ENCODE results near the gene PLXNA1.

The PLXNA1 gene

DNA sequence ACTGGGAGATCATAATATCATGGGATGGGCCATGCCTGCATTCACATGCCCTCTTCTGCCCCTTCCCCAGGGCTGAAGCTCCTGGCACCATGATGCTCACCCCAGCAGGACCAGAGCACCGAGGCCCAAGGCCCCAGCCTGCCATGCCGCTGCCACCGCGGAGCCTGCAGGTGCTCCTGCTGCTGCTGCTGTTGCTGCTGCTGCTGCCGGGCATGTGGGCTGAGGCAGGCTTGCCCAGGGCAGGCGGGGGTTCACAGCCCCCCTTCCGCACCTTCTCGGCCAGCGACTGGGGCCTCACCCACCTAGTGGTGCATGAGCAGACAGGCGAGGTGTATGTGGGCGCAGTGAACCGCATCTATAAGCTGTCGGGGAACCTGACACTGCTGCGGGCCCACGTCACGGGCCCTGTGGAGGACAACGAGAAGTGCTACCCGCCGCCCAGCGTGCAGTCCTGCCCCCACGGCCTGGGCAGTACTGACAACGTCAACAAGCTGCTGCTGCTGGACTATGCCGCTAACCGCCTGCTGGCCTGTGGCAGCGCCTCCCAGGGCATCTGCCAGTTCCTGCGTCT lies 5.6 kb downstream of the PLXNA1 start:
- no peak for DNase-seq

DNA sequence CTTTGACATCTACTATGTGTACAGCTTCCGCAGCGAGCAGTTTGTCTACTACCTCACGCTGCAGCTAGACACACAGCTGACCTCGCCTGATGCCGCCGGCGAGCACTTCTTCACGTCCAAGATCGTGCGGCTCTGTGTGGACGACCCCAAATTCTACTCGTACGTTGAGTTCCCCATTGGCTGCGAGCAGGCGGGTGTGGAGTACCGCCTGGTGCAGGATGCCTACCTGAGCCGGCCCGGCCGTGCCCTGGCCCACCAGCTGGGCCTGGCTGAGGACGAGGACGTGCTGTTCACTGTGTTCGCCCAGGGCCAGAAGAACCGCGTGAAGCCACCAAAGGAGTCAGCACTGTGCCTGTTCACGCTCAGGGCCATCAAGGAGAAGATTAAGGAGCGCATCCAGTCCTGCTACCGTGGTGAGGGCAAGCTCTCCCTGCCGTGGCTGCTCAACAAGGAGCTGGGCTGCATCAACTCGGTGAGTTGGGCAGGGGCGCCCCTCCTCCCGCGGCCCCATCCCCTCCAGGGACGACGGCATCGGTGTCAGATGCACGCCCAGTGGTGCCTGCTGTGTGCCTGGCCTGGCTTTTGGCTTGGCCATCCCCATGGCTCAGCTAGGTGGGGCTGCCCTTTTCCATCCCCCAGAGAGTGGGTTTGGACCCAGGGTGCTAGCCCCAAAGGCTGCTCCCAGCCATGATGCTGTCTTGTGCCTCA lies 6.6 kb downstream of the PLXNA1 start:
- DNase-seq, result no peak

DNA sequence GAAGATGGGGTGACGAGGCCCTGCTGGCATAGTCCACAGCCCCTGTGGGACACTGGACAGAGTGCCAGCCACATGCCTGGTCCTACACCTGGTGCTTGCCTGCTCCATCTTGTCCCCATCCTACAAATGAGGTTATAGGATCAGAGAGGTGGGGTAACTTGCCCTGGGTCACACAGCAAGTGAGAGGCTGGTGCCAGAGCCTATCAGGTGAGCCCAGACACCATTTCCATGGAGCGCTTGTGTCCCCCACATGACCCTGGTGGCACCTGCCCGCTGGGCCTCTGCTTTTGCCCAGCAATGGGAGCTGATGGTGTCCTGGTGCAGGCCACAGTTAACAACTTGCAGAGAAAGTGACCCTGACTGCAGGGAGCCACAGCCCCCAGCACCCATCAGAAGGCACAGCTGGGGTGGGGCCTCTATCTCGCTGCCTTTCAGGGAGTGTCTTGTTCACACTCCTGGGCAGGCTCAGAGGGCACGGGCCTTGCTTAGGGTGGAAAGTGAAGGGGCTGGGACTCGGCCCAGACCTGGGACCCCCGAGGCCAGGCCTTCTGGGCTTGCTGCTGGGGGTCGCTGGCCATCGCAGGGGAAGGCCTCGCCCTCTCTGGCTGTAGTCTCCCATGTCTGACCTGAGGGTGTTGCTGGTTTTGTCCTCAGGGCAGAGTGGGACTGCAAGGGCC lies 7.2 kb downstream of the PLXNA1 start:
- no peak for DNase-seq

DNA sequence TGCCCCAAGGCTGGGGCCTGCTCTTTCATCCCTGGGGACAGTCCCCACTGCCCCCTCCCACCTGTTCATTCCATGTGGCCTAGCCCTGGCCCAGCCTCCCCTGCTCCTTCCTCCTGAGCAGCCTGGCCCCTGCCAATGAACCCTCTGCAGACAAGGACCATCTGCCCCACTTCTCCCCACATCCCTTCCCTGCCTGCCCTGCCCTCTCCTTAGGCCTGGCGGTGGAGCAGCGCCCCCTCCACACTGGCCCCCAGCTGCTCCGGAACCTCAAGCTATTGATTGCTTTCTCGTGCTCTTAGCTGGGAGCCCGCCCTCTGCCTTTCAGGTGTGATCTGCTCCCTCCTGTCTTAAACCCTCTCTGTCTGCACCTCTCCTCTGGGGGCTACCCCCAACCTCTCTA lies 8.0 kb downstream of the PLXNA1 start:
- DNase-seq, result no peak

DNA sequence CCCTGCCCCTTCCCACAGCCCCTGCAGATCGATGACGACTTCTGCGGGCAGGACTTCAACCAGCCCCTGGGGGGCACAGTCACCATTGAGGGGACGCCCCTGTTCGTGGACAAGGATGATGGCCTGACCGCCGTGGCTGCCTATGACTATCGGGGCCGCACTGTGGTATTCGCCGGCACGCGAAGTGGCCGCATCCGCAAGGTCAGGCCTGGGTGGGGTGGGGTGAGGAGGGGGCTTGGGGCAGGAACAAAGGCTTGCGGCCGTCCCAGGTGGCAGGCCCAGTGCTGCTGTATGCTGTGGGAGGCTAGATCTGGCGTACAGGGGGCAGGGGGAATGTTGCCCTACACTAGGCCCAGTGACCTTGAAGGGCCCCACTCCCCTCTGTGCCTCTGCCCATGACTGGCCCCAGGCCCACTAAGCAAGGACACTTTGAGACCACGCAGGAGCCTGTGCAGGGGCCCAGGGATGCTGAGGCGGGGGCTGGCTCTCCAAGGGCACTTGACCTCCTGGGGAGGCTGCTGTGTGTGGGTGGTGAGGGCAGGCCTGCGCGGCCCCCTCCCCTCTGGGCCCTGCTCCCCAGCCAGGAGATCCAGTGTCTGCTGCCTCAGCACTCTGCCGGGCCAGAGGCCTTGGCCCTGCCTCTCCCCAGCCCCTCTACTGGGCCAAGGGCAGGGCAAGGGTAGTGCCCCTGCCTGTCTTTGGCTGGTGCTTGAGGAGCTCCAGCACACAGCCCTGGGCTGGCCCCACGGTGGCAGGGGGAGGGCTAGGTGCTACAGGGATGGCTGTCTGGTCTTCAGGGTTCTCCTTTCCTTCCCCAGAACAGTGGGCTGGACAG lies 8.7 kb downstream of the PLXNA1 start:
- no peak for DNase-seq

DNA sequence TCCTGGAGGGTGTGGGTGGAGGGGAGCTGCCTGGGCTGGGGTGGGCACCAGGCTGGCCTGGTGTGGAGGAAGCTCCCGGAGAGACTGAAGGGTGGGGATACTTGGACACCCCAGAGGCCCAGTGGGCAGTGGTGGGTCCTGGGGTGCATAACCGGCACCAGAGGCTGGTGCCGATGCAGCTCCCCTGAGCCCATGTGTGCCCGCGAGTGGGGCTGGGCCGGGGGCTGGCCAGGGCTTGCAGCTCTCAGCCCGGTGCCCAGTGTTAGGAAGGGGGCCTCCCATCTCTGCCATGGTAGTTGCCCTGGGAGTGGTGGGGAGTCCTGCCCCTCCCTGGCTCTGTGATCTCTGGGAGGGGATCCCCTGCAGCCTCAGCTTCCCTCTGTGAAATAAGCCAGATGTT lies 9.3 kb downstream of the PLXNA1 start:
- DNase-seq, result no peak

DNA sequence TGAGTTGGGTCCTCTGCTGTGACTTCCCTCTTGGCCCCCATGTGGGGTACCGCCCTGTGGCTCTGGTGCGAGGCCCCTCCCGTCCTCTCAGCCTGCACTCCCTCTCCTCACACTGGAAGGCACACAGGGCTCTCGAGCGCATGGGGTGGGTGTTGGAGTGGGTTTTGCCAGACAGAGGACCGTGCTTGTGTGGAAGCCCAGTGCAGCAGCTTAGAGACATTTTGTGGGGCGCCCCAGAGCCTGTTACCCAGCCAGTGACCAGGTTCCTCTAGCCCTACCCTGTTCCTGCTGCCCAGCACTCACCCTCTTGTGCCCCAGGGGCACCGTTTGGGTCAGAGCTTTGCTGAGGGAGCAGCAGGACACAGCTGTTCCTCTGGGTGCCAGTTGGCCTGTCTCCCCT lies 9.9 kb downstream of the PLXNA1 start:
- DNase-seq, result no peak

DNA sequence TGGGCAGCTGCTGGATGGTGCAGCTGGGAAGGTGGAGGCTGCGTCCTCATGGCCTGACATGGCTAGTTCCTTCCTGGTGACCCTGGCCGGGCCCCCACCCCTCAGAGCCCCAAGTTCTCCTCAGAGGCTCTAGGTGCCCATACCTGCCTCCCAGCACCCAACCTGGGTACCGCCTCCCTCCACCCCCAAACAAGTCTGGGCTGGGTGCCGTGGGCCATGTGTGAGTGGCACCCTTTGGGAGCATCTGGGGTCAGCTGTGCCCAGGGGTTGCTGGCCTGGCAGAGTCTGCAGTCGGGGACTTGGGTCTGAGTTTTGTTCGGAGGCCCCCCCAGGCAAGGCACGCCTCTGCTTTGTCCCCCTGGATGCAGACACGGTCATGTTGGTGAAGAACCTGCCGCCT lies 10.5 kb downstream of the PLXNA1 start:
- no peak for DNase-seq

DNA sequence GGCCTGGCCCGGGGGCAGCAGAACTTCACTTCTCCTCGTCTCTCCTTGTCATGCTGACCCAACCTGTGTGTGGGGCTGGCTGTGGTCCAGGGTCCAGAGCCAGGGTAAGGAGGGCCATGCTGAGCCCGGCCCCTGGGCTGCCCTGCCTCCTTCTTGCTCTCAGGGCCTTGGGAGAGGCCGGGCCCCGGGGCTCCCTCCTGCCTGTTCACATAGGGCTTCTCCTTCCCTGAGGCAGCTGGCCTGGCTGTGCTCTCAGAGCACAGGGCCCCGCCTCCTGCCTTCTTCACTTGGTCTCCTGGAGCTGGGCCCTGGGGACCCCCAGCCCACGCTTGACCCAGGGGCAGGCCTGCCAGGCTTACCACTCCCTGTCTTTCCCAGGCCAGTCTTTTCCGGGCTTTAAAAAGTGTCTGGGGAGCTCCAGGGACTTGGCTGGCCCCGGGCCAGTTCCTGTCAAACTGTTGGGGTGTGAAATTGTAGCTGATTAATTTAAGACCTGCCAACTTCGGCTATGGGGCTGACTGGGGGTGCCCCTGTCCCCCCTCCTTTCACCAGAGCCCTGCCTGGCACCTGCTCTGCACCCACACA lies 11.8 kb downstream of the PLXNA1 start:
- DNase-seq, result no peak

DNA sequence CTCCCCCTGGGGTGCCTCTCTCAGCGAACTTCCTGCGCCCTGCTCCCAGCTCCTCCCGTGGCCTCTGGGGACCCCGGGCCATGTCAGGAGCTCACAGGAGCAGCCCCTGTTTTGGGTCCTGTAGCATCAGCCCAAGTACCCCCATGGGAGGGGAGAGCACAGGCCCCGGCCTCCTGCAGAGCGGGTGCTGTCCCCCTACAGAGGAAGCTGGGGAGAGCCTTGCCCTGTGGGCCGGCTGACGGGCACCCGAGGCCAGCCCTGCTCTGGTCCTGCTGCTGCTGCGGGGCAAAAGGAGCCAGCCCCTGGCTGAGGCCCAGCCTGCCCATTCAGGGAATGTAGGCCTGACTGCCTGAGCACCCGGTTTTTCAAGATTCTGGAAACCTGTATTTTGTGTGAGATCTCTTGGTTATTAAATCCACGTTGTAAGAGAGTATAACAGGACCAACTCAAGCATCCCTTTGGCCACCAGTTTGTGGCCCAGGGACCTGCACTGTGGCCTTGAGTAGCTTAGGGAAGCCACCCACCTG lies 12.4 kb downstream of the PLXNA1 start:
- DNase-seq, result no peak

DNA sequence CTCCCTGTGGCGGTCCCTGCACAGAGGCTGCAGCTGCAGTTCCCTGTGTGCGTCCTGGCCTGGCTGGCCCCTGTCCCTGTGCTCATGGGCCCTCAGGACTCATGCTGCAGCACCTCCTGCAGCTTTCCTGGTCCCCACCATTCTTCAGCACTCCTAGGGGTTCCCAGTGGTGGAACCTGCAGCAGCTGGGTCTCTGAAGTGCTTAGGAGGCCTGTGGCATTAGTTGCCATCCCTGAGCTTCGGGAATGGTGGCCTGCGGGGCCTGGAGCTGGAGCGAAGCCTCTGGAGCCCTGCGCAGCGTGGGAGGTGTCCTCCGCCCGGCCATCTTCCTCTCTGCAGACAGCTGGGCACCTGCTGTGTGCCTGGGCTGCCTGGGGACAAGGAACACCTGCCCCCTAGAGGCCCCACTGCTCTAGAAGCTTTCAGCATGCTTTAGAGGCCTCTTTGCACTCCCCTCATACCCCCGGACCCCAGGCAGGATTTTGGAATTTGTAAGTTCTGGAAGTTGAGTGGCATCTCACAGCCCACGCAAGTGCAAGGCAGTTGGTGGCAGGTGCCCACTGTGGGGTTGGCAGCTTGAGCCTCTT lies 13.1 kb downstream of the PLXNA1 start:
- DNase-seq, result no peak

DNA sequence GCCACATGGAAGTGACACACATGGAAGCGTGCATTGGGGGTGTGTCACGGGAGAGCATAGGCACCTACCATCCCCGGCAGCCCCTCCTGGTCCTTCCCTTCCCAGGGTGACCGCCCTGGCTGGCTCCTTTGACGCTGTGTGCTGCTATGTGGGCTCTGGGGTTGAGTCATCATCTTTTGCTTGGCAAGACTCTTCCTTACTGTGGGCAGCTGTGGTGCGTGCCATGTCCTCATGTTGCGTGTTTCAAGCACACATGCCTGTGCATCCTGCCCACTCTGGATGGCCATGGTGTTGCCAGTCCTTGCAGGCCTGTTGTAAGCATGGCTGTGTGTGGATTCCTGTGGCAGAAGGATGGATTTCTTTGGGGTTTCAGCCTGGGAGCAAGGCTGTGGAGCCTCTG lies 14.0 kb downstream of the PLXNA1 start:
- DNase-seq, result no peak

DNA sequence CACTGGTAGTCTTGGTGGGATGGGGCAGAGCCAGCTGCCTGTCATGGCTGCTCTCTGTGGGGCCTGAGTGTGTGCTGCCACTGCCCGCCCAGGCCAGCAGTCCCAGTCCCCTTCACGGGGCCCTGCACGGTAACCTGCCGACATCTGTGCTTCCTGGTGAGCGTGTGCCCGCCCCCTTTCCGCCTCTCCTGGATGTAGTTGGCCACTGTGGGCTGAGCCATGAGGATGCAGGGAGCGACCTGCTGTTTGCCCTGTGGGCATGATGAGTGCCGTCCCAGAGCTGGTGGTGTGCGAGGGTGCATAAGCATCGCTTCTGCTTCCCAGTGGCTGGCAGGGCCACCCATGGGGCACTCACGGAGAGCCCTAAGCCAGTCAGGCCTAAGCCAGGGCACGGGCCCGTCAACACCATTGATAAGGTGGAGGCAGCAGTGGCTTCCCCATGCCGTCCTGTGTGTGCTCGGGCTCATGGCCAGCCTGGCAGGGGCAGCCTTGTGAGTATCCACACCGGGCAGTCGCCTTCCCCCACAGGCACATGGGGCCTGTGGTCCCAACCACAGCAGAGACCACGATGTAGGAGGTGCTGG lies 14.6 kb downstream of the PLXNA1 start:
- DNase-seq, result no peak

DNA sequence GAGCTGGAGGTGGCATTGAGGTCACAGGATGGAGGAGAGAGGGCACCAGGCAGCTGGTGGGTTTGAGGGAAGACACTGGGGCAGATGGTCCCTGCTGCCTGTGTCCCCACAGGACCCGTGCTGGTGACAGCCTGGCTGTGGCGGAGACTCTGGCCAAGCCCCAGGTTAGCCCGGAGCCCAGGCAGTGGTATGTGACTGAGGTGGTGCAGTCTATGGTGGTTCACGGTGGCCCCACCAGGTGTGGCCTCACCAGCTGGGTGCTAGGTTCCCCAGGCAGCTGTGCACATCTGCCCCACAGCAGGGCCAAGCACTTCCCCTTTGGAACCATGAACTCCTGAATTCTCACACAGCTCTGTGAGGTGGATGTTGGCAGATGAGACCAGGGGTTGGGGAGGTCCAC lies 15.4 kb downstream of the PLXNA1 start:
- DNase-seq, result no peak

DNA sequence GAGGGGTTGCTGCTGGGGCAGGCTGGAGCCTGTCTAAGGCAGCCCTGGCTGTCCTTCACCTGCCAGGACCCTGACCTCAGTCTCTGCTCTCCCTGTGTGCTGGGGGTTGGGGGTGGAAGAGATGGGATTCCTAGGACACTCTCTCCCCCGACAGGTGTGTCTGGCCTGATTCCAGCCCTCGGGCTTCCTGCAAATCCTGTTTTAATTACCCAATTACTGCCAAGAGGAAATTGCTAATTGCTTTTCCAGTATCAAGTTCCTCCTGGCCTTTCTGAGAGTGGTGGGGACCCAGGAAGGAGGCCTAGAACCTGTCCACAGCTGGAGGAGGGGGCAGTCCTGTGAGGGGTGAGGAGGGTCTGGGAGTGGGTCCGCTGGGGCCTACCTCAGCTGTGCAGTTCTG lies 15.8 kb downstream of the PLXNA1 start:
- no peak for DNase-seq

DNA sequence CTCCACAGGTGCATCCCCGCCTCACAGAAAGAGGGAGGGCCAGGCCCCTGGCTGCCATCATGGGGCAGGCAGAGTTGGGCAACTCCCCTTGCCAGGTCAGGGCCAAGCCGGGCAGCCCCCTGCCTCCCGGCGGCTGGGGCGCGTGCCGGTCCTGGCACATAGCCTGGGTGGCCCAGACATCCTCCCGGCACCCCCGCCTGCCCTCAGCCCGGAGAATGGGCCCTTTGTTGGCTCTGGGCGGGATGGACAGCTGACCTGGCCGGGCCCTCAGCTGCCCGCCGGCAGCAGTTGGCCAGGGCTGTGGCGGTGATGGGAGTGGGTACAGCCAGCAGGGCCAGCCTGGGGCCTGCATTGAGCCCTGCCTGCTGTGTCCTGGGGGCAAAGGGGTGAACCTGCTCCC lies 16.5 kb downstream of the PLXNA1 start:
- DNase-seq, result no peak

DNA sequence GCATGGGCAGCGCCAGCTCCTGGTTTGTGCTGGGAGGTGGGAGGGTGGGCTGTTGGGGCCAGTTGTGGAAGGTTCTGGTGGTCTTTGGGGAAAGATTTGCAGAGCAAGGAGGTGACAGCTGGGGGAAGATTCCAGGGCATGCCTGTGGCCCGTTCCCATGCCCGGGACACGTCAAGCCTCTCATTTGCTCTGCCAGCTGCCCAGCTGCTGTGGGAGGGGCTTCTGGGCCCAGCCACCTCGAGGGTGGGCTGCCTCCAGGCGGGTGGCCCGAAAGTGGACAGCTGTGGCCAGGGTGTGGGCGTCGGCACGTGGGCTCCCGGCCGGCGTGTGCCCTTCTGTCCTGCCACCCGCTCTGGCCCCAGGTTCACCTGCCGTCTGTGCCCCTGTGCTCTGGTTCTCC lies 17.2 kb downstream of the PLXNA1 start:
- DNase-seq, result no peak

DNA sequence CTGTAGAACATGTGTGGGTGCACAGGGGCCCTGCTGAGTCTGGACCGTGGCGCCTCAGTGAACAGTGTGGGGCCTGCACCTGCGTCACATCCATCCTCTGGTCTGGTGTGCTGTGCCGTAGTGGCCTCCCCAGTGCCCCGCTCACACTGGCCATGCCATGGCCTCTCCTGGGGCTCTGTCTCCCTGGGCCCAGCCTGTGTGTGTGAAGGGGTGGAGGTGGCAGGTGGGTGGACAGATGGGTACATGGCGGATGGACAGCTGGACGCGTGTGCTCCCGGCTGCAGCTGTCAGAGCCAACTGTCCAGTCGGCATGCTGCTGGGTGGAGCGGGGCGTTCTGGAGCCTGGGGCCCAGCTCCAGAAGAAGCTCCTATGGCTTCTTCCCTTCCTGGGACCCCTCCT lies 17.8 kb downstream of the PLXNA1 start:
- DNase-seq, result no peak

DNA sequence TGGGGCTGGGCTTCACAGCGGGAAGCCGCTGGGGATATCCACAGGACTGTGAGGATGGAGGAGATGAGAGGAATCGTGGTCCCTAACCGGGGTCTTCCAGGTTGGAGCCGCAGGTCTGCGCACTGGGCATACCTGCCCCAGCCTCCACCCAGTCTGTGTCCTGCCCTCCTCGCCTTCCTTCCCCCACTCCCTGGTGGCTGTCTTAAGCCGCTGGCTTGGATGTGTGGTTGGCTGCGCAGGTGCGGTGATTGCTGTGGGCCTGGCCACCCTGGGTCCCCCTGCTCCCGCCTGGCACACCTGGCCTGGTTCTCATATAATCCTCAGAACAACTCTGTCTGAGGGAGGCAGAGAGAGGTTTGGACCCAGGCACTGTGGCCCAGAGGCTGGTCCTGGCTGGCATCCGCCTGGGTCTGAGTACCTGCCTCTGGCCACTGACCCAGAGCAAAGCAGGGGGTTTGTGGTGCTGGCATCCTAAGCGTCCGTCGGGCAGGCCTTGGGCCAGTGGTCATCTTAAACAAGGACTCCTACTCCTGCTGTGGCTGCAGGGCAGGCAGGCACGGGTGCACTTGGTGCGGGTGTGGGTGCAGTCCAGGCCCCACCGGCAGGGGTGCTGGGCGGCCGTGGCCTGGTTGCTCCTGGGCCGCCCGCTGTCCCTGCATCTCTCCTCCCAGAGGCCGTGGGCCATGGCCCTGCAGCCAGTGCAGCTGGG lies 18.7 kb downstream of the PLXNA1 start:
- no peak for DNase-seq

DNA sequence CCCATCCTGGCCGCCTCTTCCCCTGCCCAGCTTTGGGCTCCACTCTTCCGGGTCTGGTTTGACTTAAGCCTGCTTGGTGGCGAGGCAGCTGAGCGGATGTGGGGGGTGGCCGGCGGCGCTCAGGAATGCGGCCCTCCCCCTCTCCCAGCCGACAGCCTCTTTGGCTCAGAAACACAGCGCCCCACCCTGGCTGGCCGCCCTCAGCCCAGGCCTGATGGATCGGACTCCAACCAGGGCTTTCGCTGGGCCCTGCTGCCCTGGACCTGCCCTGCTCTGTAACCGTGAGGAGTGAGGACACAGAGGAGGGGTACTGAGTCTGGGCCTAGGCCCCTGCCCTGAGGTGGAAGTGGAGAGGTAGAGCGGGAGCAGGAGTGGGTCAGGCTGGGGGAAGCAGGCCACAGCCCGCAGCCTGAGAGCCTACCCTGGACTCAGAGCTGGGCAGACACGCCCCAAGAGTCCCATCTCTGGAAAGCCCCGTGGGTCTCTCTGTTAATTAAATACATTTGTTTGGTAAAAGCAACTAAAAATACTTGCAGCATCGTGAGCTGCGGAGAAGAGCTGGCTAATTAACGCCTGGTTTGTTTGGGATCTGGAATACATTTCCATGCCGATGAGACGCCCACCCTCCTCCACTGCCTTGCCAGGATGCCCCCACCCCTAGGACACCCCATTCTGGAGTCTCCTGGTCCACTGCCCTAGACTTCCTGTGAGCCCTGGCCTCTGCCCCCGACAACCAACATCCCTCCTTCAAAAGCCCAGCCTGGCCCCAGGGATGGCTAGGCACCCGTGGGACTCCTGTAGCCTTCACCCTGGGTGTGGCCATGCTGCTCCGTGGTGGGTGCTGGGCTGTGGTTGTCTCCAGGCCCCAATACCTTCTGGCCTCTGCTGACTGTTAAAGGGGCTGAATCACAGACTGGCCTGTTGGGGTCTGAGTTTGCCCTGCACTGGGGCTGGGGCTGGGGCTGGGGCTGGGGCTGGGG lies 19.6 kb downstream of the PLXNA1 start:
- DNase-seq, result peak; percentile 94

Data from fibroblast of upper back skin (primary cell).